H1 (cell line): ENCODE measurements around the gene CHD2. TPM values are rescaled to one million over a fixed set of nuclear protein-coding genes. Genes with fewer than 3 reads are reported as not detected.

Experiments used
- RFX5 ChIP-seq: IDR thresholded peaks from 2 replicates; pipeline ENCODE4 v1.6.1; 2011; ENCODE audit warnings: low read depth, low read length, improper control_type of control experiment, borderline replicate concordance
- polyA plus RNA-seq, 7 experiments: library from polyadenylated mRNA; depleted of rRNA in 3 of 7; stranded (reverse) in 5 of 7; unstranded in 2 of 7; fragments of >200 nt in 5 of 7; fragments of 200-250 nt in 2 of 7; gene quantifications; 1 replicate in 5 of 7; 2 replicates in 1 of 7; 4 replicates in 1 of 7; pipeline versions ENCODE4 v1.2.1 to v1.2.3, GENCODE V29; 2011 to 2013; ENCODE audit warnings: missing spikeins in 2 of 7, mixed read lengths in 2 of 7
- total RNA-seq: library from RNA; stranded (reverse); fragmentation: NEBNext Ultra II Directional; extraction: Animal tissue kit (Norgen Biotek cat#: 25700); gene quantifications from 2 replicates; pipeline ENCODE4 v1.2.1, GENCODE V29; 2021

CHD2 gene
- total and polyA plus RNA-seq, 2 of the 8 experiments (the other 6 are each of a cell fraction or from before 2014, with no cell fraction given): 28.8 to 70.0 TPM

- TF ChIP-seq RFX5: no peak
- TF ChIP-seq, all 59 proteins: peak for 2
Measured at GRCh38 chr15:92853222-92853621, 46.9 kb upstream of the CHD2 start (continued).
